ENCODE results near the gene NRXN3.

DNA sequence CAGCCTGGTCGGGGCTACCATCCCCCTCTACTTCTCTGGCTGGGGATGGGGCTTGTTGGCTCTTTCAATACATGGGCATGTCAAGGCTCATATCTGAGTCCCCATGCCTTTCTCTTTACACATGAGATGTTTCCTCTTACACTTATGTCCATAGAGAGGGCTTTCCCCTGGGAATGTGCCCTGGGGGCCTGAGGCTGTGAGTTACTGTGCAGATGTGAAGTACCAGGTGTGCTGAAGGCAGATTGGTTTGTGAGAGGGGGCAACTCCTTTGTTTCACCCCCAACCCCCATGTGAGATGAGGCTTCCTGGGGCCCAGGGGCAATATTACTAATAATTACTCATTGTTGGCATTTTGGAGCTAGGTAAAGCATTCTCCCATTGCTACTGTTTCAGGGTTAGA lies 32.8 kb downstream of the NRXN3 start:
- TF ChIP-seq, protein P1, sequence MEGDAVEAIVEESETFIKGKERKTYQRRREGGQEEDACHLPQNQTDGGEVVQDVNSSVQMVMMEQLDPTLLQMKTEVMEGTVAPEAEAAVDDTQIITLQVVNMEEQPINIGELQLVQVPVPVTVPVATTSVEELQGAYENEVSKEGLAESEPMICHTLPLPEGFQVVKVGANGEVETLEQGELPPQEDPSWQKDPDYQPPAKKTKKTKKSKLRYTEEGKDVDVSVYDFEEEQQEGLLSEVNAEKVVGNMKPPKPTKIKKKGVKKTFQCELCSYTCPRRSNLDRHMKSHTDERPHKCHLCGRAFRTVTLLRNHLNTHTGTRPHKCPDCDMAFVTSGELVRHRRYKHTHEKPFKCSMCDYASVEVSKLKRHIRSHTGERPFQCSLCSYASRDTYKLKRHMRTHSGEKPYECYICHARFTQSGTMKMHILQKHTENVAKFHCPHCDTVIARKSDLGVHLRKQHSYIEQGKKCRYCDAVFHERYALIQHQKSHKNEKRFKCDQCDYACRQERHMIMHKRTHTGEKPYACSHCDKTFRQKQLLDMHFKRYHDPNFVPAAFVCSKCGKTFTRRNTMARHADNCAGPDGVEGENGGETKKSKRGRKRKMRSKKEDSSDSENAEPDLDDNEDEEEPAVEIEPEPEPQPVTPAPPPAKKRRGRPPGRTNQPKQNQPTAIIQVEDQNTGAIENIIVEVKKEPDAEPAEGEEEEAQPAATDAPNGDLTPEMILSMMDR (IDR thresholded peaks at IDR 0.05; ENCODE audit: insufficient read depth, low read depth, low read length), result no peak
- TF ChIP-seq EZH2 (IDR thresholded peaks at IDR 0.05; ENCODE audit: insufficient read depth, low read length), result no peak

All from astrocyte (in vitro differentiated cells and primary cell).